ENCODE results near the gene SCUBE2.

Gene SCUBE2

GRCh38 chr11:9091044-9091922 is at the start of gene SCUBE2:
Gene SCUBE2, minus strand, starts transcription at chr11:9091599. Its CDS starts 71 bp downstream, at chr11:9091528.
- DNase-seq: no peak

GRCh38 chr11:9141186-9141585 is 49.8 kb upstream of the SCUBE2 start:
- no peak for DNase-seq

- no peak for DNase-seq
Measured at GRCh38 chr11:9139628-9140357, 48.4 kb upstream of the SCUBE2 start.

- peak; percentile 87 for DNase-seq
Measured at GRCh38 chr11:9138612-9139579, 47.5 kb upstream of the SCUBE2 start.

- peak; percentile 72 for DNase-seq
Measured at GRCh38 chr11:9138133-9138453, 46.7 kb upstream of the SCUBE2 start.

- DNase-seq: peak; percentile 79
Measured at GRCh38 chr11:9137293-9138132, 46.1 kb upstream of the SCUBE2 start.

- DNase-seq: no peak
Measured at GRCh38 chr11:9136741-9137140, 45.3 kb upstream of the SCUBE2 start.

GRCh38 chr11:9133956-9134355 is 42.6 kb upstream of the SCUBE2 start:
- DNase-seq: no peak

GRCh38 chr11:9132203-9132878 is 40.9 kb upstream of the SCUBE2 start:
- no peak for DNase-seq

- no peak for DNase-seq
Measured at GRCh38 chr11:9130297-9130696, 38.9 kb upstream of the SCUBE2 start.

- DNase-seq: no peak
Measured at GRCh38 chr11:9126636-9127035, 35.2 kb upstream of the SCUBE2 start.

- DNase-seq: no peak
Measured at GRCh38 chr11:9125185-9125886, 33.9 kb upstream of the SCUBE2 start.

GRCh38 chr11:9123595-9124304 is 32.4 kb upstream of the SCUBE2 start:
- DNase-seq: no peak

GRCh38 chr11:9121469-9121796 is 30.0 kb upstream of the SCUBE2 start:
- DNase-seq: no peak

- DNase-seq: no peak
Measured at GRCh38 chr11:9120664-9121468, 29.5 kb upstream of the SCUBE2 start.

GRCh38 chr11:9118277-9118676 is 26.9 kb upstream of the SCUBE2 start:
- DNase-seq: no peak

- no peak for DNase-seq
Measured at GRCh38 chr11:9112075-9112474, 20.7 kb upstream of the SCUBE2 start.

- DNase-seq: no peak
Measured at GRCh38 chr11:9109858-9110731, 18.7 kb upstream of the SCUBE2 start.

All from COR-L47 (cell line).